ENCODE data around the gene CHST11. TPM values are rescaled to one million over a fixed set of nuclear protein-coding genes. Genes with fewer than 3 reads are reported as not detected.
"Not testable (repeated sequence)": the region's sequence is repeated elsewhere in the genome, so short reads cannot be mapped to it uniquely, and the experiment has no call there.

The CHST11 gene
- polyA plus RNA-seq, 4 donors = 6.6 to 8.7 (median 7.2) TPM

DNA sequence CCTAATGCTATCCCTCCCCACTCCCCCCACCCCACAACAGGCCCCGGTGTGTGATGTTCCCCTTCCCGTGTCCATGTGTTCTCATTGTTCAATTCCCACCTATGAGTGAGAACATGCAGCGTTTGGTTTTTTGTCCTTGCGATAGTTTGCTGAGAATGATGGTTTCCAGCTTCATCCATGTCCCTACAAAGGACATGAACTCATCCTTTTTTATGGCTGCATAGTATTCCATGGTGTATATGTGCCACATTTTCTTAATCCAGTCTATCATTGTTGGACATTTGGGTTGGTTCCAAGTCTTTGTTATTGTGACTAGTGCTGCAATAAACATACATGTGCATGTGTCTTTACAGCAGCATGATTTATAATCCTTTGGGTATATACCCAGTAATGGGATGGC lies 349.4 kb downstream of the CHST11 start:
- DNase-seq (ENCODE audit: low read depth in 4 of 4, low spot score in 2 of 4) = not testable (repeated sequence)

DNA sequence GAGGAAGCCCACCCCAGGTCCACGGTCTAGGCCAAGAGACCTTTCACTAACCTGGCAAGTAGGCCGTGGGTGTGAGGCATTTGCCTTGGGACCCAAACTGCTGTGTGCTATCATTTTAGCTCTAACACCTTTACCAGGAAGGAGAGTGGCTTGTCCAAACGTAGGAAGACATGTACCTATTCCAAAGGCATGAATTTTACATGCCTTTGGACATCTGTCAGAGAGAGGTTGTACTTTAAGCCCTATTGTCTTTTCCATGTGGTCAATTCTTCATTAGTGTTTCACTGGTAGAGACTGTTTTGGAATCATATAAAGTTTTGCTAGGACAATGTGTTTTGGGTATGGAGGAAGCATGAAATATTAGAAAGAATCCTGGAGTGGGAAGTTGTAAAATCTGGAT lies 352.5 kb downstream of the CHST11 start:
- DNase-seq (ENCODE audit: low read depth in 4 of 4, low spot score in 2 of 4) = no peak

DNA sequence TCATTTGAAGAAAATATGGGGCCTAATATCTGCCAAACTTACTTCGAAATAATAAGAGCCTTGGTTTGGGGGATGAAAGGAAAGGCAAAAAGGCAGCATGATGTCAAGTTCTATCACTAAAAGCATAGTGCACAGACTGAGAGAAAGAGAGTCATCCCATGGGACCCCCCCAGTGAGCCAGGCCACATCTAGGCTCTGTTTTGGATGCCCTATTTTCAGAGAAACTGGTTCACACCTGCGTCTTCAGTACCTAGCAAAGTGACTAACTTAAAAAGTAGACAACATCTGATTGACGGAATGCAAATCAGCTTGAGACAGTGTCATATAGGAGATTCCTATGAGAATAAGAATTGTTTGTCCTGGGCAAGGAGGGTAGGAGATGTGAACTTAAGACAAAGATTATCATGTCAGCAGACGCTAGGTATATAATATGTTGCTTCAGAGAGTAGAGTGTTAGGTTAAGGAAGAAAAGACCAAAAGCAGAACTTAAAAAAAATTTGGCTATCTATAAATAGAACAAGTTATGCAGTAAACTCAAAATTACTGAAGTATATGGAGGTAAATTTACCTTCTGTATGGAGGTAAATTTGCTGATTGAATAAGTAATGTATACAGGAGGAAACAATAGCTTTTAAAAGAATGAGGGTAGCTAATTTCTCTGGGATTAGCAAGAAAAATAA lies 353.1 kb downstream of the CHST11 start:
- no peak for DNase-seq (ENCODE audit: low read depth in 4 of 4, low spot score in 2 of 4)

Other genes with a start within 250 kb of the CHST11 start
- gene TXNRD1, start 241.2 kb upstream of the CHST11 start, polyA plus RNA-seq (ENCODE audit: insufficient read length in 4 of 4) = 10 to 100 TPM; 52.2 to 73.7 (median 61.2) TPM
- 1 to 10 TPM; 4.0 to 5.3 (median 4.8) TPM for gene EID3, start 153.2 kb upstream of the CHST11 start, polyA plus RNA-seq (ENCODE audit: insufficient read length in 4 of 4)

All from left renal cortex interstitium (tissue), 4 donors.